Dedifferentiated amniotic fluid mesenchymal stem cell (primary cell): ENCODE data around the gene VWA5A.
"Not testable (repeated sequence)": the region's sequence is repeated elsewhere in the genome, so short reads cannot be mapped to it uniquely, and the experiment has no call there.

Source experiments
- DNase-seq: peaks from one replicate; pipeline ENCODE4 v3.0.0-alpha.2; 2016; ENCODE audit errors: extremely low spot score

Gene VWA5A

GRCh38 chr11:124093330-124093729, 21.9 kb upstream of the VWA5A start:
- DNase-seq, result no peak

DNA sequence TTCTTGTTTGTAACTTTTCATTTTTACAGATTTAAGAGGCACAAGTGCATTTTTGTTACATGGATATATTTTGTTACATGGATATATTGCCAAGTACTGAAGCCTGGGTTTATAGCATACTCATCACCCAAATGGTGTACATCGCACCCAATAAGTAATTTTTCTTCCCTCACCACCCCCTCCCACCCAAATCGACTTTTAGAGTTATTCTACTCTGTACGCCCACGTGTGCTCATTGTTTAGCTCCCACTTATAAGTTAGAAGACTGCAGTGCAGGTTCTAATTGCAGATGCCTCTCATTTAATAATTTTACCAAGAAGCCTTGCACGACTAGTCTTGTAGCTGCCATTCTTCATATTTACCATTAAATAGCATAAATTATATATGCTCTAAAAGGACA, 20.5 kb upstream of the VWA5A start:
- no peak for DNase-seq

GRCh38 chr11:124096364-124096763, 18.9 kb upstream of the VWA5A start:
- no peak for DNase-seq

GRCh38 chr11:124098141-124098540, 17.1 kb upstream of the VWA5A start:
- DNase-seq, result no peak

DNA sequence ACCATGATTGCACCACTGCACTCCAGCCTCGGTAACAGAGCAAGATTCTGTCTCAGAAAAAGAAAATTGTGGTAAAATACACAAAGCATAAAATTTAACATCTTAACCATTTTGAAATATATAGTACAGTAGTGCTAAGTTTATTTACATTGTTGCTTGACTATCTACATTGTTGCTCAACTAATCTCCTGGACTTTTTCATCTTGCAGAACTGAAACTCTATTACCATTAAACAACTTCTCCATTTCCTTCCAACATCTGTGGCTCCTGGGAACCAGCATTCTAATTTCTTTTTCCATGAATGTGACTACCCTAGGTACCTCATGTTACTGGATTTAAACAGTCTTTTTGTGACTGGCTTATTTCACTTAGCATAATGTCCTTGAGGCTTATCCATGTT, 13.5 kb upstream of the VWA5A start:
- no peak for DNase-seq

DNA sequence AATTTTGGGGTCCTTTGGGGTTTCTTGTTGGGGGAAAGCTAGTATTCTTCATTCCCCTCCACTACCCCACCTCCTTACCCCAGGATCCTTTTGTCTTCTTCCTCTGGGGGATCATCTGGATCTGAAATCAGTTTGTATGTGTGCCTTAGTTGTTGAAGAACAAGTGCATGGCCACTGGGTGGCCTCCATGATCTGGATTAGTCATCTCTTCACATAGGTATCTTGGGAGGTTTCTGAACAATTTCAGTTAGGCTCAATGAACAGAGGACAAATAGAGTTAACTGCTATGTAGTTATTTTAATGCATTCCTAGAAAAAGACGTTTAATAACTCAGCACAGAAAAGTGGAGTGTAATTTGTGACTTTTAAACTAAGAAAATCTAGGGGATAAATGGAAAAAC, 7.1 kb upstream of the VWA5A start:
- DNase-seq, result no peak

- DNase-seq, result no peak
These were observed 5.9 kb upstream of the VWA5A start for GRCh38 chr11:124109377-124109776.

DNA sequence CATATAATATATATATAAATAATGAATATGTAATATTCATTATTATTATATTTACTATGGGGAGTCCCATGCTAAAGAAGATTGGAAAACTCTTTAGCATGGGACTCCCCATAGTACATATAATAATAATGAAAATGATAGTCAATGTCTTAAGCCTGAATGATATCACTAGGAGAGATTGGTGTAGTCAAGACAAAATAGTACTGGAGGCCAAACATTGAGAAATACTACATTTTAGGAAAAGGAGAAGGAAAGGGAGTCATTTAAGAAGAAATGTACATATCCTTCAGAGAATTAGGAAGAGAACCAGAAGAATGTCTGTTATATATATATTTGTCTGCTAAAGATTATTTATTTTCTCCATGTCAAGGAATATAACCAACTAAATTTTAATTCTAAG, 5.0 kb upstream of the VWA5A start:
- DNase-seq, result no peak

- no peak for DNase-seq
These were observed 1.4 kb upstream of the VWA5A start for GRCh38 chr11:124113890-124114289.

GRCh38 chr11:124115782-124116616, 749 bp downstream of the VWA5A start:
- DNase-seq, result no peak

DNA sequence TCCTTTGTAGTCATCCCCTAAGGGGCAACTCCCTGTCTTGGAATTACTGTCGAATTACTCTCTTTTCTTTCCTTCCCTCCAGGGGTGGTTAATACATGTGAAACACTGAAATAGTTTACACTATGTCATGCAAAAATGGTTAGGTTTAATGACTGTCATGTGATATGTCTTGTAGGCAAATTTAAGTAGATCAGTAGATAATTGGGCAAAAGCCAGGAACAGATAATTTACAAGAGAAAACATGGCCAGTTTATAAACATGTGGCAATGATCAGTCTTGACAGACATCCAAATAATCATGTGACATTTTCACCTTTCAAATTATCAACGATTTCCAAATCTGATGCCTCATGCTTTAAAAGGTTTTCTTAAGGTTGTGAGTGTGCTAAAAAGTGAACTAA, 3.9 kb downstream of the VWA5A start:
- DNase-seq, result no peak

DNA sequence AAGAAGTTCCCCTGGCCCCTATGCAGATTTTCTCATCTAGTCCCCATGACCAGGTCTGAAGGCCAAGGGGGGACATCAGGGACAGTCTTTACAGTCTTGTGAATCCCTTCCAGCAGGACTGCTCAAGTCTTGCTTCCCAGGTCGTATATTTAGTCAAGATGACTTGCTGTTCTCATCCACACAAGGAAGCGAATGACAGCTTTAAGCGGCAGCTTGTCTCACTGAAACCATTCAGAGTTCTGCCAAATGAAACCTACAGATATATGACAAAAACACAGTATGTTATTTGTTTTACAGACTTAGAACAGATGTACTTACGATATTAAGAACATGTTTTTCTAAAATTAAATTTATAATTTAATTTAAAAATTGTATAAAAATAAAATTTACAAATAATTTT, 5.6 kb downstream of the VWA5A start:
- DNase-seq, result no peak

- DNase-seq, result no peak
These were observed 6.9 kb downstream of the VWA5A start for GRCh38 chr11:124122123-124122522.

- no peak for DNase-seq
These were observed 8.4 kb downstream of the VWA5A start for GRCh38 chr11:124123622-124124021.

DNA sequence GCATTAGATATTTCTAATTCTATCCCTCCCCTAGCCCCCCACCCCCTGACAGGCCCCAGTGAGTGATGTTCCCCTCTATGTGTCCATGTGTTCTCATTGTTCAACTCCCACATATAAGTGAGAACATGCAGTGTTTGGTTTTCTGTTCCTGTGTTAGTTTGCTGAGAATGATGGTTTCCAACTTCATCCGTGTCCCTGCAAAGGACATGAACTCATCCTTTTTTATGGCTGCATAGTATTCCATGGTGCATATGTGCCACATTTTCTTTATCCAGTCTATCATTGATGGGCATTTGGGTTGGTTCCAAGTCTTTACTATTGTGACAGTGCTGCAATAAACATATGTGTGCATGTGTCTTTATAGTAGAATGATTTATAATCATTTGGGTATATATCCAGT, 11.9 kb downstream of the VWA5A start:
- DNase-seq, result not testable (repeated sequence)

DNA sequence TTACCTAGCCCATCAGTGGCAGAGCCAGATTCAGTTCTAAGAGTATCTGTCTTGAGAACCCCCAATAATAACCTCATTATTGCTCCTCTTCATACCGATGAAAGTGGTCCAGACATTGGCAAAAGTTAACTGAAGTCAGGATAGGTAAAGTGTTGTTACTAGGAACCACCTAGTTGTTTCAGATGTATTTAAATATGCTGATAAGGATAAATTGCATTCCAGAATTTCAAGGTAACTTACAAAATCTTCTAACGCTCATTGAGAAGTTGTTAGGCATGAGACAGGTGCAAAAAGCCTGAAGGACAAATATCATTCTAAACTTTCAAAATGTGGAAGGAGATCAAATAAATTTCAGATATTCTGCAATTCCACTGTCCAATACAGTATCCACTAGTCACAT, 27.8 kb downstream of the VWA5A start:
- DNase-seq, result no peak

- no peak for DNase-seq
These were observed 32.7 kb downstream of the VWA5A start for GRCh38 chr11:124147951-124148350.

DNA sequence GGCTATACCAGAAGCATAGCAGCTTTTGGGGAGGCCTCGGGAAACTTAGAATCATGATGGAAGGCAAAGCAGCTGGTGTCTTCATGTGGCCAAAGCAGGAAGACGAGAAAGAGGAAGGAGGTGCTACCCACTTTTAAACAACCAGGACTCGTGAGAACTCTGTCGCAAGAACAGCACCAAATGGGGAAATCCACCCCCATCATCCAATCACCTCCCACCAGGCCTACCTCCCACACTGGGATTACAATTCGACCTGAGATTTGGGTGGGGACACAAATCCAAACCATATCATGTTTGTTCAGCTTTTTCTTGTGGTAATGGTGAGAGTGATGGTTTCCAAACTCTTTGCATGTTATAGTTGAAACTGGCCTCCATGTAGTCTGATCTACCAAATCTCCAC, 35.4 kb downstream of the VWA5A start:
- DNase-seq, result no peak

- no peak for DNase-seq
These were observed 37.6 kb downstream of the VWA5A start for GRCh38 chr11:124152770-124153407.

DNA sequence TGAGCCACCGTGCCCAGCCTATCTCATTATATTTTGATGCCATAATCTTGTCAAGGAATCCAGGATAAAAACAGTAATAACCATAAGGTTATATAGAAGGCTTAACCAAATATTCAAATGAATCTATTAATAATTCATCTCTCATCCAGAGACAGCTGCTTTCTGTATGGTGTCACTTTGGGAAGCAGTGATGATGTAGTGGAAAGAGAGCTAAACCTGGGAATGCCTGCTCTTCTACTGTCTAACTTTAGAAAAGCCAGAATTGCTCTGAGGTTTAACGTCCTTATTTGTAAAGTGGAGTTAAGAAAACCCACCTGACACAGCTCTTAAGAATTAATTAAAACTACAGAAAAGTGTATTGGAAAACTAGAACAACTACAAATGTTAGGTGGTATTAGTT, 38.6 kb downstream of the VWA5A start:
- DNase-seq, result no peak

GRCh38 chr11:124159481-124159880, 44.2 kb downstream of the VWA5A start:
- no peak for DNase-seq

DNA sequence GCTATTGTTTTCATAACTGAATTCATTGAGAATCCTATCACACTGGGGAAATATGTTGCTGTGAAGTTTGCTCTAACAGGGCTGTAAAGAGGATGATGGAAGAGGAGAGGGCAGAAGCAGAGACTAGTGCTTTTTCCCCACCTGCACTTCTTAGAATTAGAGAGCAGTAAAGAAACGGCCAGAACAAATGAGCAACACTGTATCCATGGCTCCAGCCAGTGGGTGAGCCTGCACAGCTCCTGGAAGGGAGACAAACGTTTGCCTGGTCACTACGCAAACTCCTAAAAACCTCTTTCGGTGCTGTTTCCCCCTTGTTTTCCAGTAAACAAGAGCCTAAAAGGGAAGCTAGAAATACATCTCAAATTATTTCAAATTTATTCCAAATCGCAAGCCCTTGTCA, 45.7 kb downstream of the VWA5A start:
- no peak for DNase-seq

GRCh38 chr11:124167826-124168231, 52.6 kb downstream of the VWA5A start:
- no peak for DNase-seq

- DNase-seq, result no peak
These were observed 53.5 kb downstream of the VWA5A start for GRCh38 chr11:124168796-124169195.
